ENCODE measurements around the gene MEOX1. TPM values are rescaled to one million over a fixed set of nuclear protein-coding genes. Genes with fewer than 3 reads are reported as not detected.
A peak's percentile ranks its signal among the peaks of the same experiment; 100 is the strongest.

The MEOX1 gene
- total RNA-seq, 6 donors from 2014 or later: 0.98 to 3.0 (median 1.6) TPM; not detected in 3

DNA sequence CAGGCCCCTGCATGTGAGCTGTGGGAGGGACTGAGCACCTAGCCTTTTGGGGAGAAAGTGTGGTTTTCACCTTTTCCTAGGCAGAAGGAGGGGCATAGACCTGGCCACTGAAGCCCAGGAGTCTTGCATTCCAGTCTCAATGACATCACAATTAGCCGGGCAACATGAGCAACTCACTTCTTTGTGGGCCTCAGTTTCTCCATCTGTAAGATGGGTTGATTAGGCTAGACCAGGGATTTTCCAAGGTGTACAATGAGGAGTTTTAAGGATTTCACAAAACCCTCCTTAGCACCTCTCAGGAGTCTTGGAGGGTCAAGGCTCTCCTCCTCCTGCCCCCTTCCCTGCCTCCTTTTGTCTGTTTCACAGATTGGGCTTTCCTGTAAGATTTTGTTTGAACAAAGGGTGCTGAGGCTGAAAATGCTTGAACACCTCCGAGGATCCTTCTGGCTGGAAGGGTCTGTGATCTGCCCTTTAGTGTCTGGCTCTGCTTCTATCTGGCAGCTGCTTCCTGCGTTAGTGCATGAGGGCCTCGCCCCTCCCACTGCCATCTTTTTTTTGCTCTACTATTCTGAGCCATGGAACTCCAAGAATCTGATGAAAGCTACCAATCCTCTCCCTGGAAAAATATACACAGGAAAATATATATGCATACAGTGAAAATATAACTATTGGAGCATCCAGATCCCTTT is 63.2 kb downstream of the MEOX1 start:
- no peaks in the 10 kb centered on the region for H3K36me3 ChIP-seq
- no peak for ATAC-seq (ENCODE audit: low FRiP score in 2 of 2)
- no peaks in the 10 kb centered on the region for H3K4me1 ChIP-seq

DNA sequence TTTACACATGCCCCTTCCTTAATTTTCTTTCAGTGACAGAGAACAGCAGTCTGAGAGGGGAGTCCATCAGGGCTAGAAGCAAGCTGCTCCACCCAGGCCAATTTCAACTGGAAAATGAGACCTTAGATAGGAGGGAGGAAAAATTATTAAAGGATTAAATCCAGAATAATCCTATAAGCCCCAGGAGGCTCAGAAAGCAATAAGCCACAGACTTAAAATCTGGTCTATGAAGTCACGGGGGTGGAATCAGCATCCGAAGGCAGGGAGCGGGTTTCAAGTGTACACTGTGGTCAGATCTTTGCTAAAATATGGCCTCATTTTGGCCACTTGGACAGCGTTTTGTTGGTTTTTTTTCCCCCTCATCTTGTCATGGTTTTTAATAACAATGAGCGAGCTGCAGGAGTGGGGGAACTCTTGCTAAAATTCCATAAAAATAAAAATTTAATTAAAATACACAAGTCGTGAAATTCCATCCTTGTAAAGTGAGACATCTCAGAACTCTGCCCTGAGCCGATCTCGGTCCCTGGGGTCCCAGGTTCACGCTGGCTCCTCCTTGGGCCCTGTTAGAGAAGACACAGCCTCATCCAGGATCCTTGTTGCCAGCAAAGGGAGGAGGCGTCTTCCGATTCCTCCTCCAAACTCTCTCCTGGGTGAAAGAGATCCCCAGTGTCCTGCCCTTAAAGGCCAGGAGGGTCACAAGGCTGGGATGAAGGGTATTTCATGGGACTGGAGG is 63.9 kb downstream of the MEOX1 start:
- no peak overlapping the region for H3K27ac ChIP-seq
- H3K27me3 ChIP-seq: no peaks in the 10 kb centered on the region
- no peaks in the 10 kb centered on the region for H3K36me3 ChIP-seq
- H3K9me3 ChIP-seq: no peaks in the 10 kb centered on the region
- H3K4me3 ChIP-seq: no peak overlapping the region
- TF ChIP-seq, protein P1, sequence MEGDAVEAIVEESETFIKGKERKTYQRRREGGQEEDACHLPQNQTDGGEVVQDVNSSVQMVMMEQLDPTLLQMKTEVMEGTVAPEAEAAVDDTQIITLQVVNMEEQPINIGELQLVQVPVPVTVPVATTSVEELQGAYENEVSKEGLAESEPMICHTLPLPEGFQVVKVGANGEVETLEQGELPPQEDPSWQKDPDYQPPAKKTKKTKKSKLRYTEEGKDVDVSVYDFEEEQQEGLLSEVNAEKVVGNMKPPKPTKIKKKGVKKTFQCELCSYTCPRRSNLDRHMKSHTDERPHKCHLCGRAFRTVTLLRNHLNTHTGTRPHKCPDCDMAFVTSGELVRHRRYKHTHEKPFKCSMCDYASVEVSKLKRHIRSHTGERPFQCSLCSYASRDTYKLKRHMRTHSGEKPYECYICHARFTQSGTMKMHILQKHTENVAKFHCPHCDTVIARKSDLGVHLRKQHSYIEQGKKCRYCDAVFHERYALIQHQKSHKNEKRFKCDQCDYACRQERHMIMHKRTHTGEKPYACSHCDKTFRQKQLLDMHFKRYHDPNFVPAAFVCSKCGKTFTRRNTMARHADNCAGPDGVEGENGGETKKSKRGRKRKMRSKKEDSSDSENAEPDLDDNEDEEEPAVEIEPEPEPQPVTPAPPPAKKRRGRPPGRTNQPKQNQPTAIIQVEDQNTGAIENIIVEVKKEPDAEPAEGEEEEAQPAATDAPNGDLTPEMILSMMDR (IDR thresholded peaks at IDR 0.05): no peak
- TF ChIP-seq POLR2A (IDR thresholded peaks at IDR 0.05) (no peak), EP300 (IDR thresholded peaks at IDR 0.05) (no peak), POLR2AphosphoS5 (IDR thresholded peaks at IDR 0.05) (no peak)
- no peaks in the 10 kb centered on the region for H3K4me1 ChIP-seq
- no peak for DNase-seq
- WGBS, 2 donors: 94% methylated on average over 11 of the region's 11 CpGs
- peak in 1 of 2 donors; percentile 87 for ATAC-seq (ENCODE audit: low FRiP score in 2 of 2)

More for the DNA sequence above, 63.2 kb downstream of the MEOX1 start:
- Histone ChIP-seq H3K27ac (no peak overlapping the region), H3K9me3 (no peaks in the 10 kb centered on the region), H3K27me3 (no peaks in the 10 kb centered on the region), H3K4me3 (no peak overlapping the region)
- TF ChIP-seq EP300 (IDR thresholded peaks at IDR 0.05) (no peak), POLR2A (IDR thresholded peaks at IDR 0.05) (no peak), POLR2AphosphoS5 (IDR thresholded peaks at IDR 0.05) (no peak)
- TF ChIP-seq, protein P1 (IDR thresholded peaks at IDR 0.05): no peak
- 69 to 70% methylated on average over 4 of the region's 4 CpGs for WGBS, 2 donors
- DNase-seq: no peak

DNA sequence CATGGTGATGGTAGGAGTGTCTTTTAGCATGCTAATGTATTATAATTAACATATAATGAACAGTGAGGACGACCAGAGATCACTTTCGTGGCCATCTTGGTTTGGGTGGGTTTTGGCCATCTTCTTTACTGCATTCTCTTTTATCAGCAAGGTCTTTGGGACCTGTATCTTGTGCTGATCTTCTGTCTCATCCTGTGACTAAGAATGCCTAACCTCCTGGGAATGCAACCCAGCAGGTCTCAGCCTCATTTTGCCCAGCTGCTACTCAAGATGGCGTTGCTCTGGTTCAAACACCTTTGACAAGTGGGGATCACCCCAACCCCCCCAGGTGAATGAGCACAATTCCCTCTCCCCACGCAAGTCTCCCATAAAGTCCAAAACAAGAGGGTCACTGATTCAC is 66.3 kb downstream of the MEOX1 start:
- Histone ChIP-seq H3K27me3 (no peaks in the 10 kb centered on the region), H3K27ac (no peak overlapping the region), H3K4me1 (peaks cover 0 to 16% (median 10%) of the 10 kb centered on the region in 4 donors), H3K9me3 (no peaks in the 10 kb centered on the region), H3K4me3 (no peak overlapping the region), H3K36me3 (no peaks in the 10 kb centered on the region)
- DNase-seq (no peak), ATAC-seq (ENCODE audit: low FRiP score in 2 of 2) (no peak)
- TF ChIP-seq EP300 (IDR thresholded peaks at IDR 0.05): no peak
- TF ChIP-seq POLR2A (IDR thresholded peaks at IDR 0.05): no peak
- no peak for TF ChIP-seq POLR2AphosphoS5 (IDR thresholded peaks at IDR 0.05)
- TF ChIP-seq, protein P1 (IDR thresholded peaks at IDR 0.05): no peak
- WGBS, 2 donors: 74 to 94% methylated on average over 4 of the region's 4 CpGs

DNA sequence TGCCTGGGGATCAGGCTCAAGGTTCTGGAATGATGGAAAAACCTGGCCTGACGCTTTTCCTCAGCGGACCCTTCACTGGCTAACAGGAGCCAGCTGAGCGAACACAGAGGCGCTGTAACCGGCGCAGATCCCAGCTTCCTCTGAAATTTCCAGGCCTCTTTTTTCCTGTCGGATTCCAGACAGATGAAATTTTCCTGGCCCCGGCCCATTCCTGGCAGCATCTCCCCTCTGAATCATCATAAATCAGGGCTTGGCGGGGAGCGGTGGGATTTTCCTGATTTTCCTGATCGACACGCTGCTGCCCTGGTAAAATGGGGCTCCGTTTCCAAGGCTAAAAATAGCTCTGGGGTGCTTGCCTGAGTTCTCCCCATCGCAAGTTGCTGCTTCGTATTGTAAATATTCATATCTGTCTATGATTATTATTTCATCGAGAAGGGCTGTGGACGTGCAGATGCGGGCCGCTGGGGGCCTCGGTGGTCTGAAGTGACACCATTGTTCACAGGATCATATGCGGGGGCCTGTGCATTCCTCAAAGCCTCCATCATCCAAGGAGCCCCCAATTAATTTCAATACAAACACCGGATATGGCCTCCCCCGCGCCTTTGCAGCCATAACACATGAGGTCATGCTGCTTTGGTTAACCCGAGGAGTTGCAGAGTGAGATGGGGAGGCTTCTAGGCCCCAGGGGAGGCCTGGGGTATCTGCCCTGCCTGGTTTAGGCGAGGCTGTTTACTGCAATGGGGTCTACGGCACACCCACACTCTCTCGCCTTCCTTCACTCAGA is 69.8 kb downstream of the MEOX1 start:
- ATAC-seq (ENCODE audit: low FRiP score in 2 of 2): peak; percentile 75 to 91
- Histone ChIP-seq H3K27ac (peak overlapping the region; percentile 37 to 84 (median 77)), H3K9me3 (no peaks in the 10 kb centered on the region), H3K36me3 (no peaks in the 10 kb centered on the region), H3K4me1 (peaks cover 0 to 23% (median 10%) of the 10 kb centered on the region in 4 donors), H3K27me3 (no peaks in the 10 kb centered on the region), H3K4me3 (no peak overlapping the region)
- TF ChIP-seq POLR2AphosphoS5 (IDR thresholded peaks at IDR 0.05) (peak in 1 of 2 donors; percentile 12), POLR2A (IDR thresholded peaks at IDR 0.05) (no peak), EP300 (IDR thresholded peaks at IDR 0.05) (no peak)
- 44 to 55% methylated on average over 24 to 27 of the region's 28 CpGs for WGBS, 2 donors
- DNase-seq: peak in 1 of 2 donors; percentile 25

DNA sequence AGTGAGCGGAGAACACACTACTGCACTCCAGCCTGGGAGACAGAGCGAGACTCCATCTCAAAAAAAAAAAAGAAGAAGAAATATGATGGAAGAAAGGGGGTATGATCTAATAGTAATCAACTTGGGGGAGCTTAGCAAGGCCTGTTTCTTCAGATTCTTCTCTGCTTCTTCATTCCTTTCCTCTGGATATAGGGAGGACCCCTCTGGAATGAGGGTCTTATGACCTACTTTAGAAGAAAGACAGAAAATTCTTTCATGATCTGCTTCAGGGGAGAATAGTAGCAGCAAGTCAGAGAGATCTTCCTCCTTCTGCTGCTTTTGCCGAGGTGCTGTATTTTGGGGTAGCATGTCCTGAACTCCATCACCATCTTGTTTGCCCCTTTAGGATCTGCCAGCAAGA is 70.7 kb downstream of the MEOX1 start:
- TF ChIP-seq, protein P1 (IDR thresholded peaks at IDR 0.05): no peak
- TF ChIP-seq POLR2A (IDR thresholded peaks at IDR 0.05) (no peak), POLR2AphosphoS5 (IDR thresholded peaks at IDR 0.05) (no peak), EP300 (IDR thresholded peaks at IDR 0.05) (no peak)
- peaks cover 0 to 23% (median 10%) of the 10 kb centered on the region in 4 donors for H3K4me1 ChIP-seq
- ATAC-seq (ENCODE audit: low FRiP score in 2 of 2) (peak in 1 of 2 donors; percentile 29), DNase-seq (no peak)
- H3K36me3 ChIP-seq: no peaks in the 10 kb centered on the region
- no peak overlapping the region for H3K4me3 ChIP-seq
- H3K27me3 ChIP-seq: no peaks in the 10 kb centered on the region
- no peaks in the 10 kb centered on the region for H3K9me3 ChIP-seq
- peak overlapping the region; percentile 37 to 84 (median 77) for H3K27ac ChIP-seq
- 90 to 93% methylated on average over 3 of the region's 3 CpGs for WGBS, 2 donors
